GM18526 (cell line): ENCODE measurements around the gene SHROOM2.

ENCODE experiments used
- POLR2A ChIP-seq: IDR thresholded peaks from 3 replicates; pipeline ENCODE4 v1.6.1; 2011; ENCODE audit not compliant: insufficient read length; ENCODE audit errors: extremely low read depth

Gene SHROOM2

GRCh38 chrX:9966775-9967408, 180.7 kb downstream of the SHROOM2 start, which contains the start of gene CLDN34:
Gene CLDN34 (plus strand): TSS chrX:9967358. CDS start chrX:9967358, 0 bp downstream.
- TF ChIP-seq POLR2A, result no peak

DNA sequence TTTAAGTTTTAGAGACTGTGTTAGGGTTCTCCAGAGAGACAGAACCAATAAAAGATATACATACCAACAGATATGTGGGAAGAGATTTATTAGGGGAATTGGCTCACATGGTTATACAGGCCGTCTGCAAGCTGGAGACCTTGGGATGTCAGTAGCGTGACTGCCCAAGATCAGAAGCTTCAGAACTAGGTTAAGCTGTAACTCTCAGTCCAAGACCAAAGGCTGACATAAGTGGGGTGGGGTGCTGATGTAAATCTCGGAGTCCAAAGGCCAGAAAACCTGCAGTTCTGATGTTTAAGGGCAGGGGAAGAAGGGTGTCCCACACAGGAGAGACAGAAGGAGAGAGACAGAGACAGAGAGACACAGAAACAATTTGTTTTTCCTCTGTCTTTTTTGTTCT, 191.4 kb downstream of the SHROOM2 start:
- TF ChIP-seq POLR2A, result no peak

GRCh38 chrX:9980401-9980800, 194.2 kb downstream of the SHROOM2 start:
- TF ChIP-seq POLR2A, result no peak

DNA sequence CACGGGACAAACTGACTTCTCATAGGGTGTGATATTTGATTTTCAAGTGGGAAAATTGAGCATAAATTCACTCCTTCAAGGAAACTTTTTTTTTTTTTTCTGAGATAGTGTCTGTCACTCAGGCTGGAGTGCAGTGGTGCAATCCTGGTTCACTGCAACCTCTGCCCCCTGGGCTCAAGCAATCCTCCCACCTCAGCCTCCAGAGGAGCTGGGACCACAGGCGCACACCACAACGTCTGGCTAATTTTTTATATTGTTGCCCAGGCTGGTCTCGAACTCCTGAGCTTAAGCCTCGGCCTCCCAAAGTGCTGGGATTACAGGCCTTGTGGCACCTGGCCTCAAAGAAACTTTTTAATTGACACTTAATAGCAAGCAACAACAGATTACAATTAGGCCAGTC, 194.7 kb downstream of the SHROOM2 start:
- TF ChIP-seq POLR2A, result no peak

GRCh38 chrX:9983441-9983840, 197.2 kb downstream of the SHROOM2 start:
- no peak for TF ChIP-seq POLR2A

DNA sequence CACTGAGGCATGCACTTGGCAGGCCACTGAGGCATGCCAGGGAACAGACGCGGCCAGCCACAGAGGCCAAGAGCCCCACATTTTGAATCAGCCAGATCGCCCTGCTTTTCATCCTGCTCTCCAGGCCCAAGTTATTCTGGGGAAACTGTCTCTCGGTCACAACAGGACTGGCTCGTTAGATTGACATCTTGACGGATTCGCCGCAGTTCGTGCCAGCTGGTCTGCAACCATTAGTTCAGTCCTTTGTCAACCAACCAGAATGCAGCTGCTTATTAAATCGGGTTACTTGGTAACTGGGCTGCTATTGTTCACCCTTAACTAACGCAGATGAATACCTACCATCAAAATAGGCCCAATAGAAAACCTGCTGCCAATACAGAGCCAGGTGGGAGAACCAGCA, 197.6 kb downstream of the SHROOM2 start:
- TF ChIP-seq POLR2A, result no peak

GRCh38 chrX:9988762-9989161, 202.5 kb downstream of the SHROOM2 start:
- TF ChIP-seq POLR2A, result no peak

- no peak for TF ChIP-seq POLR2A
Observed at GRCh38 chrX:9992061-9992460, 205.8 kb downstream of the SHROOM2 start.

DNA sequence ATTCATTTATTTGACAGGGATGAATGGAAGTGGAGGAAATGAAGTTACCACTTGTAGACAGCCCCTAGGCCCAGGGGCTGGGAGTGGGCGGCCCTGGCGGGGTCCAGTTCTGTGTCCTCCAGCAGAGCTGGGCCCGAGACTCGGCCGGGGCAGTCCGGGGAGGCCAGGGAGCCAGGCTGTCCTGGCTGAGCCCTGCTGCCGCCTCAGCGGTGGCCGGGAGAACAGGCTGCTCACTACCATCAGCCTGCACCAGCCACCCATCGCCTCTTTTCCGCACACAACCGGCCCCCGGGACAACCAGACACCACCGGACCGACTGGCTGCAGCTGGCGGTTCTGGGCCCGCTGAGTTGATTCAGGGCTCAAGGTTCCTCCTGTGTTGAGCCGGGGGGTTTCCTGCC, 206.5 kb downstream of the SHROOM2 start:
- no peak for TF ChIP-seq POLR2A

- no peak for TF ChIP-seq POLR2A
Observed at GRCh38 chrX:9995855-9996339, 209.7 kb downstream of the SHROOM2 start.

DNA sequence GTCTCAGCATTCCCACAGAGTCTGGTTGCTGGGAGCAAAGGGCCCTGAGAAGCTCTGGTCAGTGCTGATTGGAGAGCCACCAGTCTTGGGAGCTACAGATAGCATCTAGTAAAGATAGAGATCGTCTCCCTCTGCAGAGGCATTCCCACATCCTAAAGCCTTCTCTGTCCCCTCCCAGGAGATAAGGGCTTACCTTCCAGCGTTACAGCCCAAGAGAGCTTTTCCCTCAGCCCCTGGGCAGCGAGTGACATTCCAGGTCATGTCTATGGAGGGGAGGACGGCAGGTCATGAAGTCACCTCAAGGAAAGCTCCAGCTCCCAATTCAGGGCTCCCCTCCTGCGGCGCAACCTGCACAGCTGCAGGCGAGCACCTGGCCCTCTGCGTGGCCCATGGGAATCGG, 210.8 kb downstream of the SHROOM2 start:
- no peak for TF ChIP-seq POLR2A

- no peak for TF ChIP-seq POLR2A
Observed at GRCh38 chrX:9997524-9997923, 211.3 kb downstream of the SHROOM2 start.
